Measurements from ENCODE around the gene PARPBP.

PARPBP gene

DNA sequence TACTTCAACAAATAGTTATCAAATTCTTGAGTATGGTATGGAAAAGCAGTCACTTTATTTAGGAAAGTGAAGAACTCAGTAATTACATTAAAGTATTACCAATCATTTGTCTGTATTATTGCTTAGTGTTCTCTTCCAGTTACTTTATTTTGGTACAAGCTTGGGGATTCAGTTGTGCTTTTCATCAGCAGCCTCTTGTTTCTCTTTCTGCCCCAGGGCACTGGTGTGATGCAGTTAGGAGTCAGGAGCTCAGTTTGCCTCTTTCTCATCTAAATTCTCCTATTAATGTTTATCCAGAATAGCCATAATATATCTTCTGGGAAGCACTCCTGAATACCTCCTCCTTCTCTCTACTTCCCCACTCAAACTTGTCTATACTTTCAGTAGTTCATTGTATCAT, 52.0 kb downstream of the PARPBP start:
- Histone ChIP-seq H3K9me3 (no peaks in the 10 kb centered on the region), H3K27me3 (no peaks in the 10 kb centered on the region), H3K4me3 (no peak overlapping the region), H3K4me1 (peaks cover 0 to 14% (median 7%) of the 10 kb centered on the region in 4 donors), H3K36me3 (no peaks in the 10 kb centered on the region), H3K27ac (no peak overlapping the region)
- DNase-seq, result no peak
- no peak for TF ChIP-seq CTCF (IDR thresholded peaks at IDR 0.05)
- intact Hi-C loops (cut with DNase I; ENCODE audit: low total_unique reads), result no loop called here

DNA sequence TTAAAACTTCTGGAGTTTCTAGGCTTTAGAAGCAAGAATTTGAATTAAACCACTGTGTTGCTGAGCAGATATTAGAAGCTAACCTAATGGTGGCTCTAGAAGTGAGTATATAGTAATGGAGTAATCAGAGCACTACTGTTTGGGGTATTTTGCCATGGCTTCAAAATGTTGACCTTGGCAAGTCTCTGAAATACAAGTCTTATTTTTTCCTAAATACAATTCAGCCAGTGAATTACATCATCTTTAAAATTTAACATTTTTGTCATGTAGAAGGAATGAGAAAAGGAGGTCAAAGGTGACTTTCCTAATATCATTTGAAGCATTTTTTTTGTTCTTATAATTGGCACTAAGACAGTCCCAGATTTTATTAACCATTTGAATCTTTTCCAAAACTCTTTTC, 52.5 kb downstream of the PARPBP start:
- no peaks in the 10 kb centered on the region for H3K9me3 ChIP-seq
- peaks cover 0 to 14% (median 7%) of the 10 kb centered on the region in 4 donors for H3K4me1 ChIP-seq
- H3K27ac ChIP-seq, result no peak overlapping the region
- no peaks in the 10 kb centered on the region for H3K27me3 ChIP-seq
- no peak for TF ChIP-seq CTCF (IDR thresholded peaks at IDR 0.05)
- intact Hi-C loops (cut with DNase I; ENCODE audit: low total_unique reads), result no loop called here
- no peak overlapping the region for H3K4me3 ChIP-seq
- H3K36me3 ChIP-seq, result no peaks in the 10 kb centered on the region
- DNase-seq, result no peak

DNA sequence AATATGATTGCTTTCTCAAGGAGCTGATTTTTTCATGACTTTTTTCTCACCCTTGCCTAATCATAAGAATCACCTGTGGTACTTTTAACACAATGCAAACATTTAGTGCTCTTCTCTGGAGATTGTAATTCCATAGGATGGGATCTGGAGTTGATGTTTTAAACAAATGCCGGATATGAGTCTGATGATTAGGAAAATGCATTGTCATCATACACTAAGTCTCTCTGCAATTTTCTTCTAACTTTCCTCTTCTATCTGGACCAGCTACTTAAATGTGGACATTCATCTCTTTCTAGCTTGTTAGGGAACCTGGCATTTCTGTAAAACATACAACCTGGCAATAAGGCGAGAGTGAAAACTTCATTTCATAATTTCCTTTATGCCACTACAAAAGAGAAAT, 54.1 kb downstream of the PARPBP start:
- Histone ChIP-seq H3K9me3 (no peaks in the 10 kb centered on the region), H3K4me1 (peaks cover 0 to 14% (median 7%) of the 10 kb centered on the region in 4 donors), H3K36me3 (no peaks in the 10 kb centered on the region), H3K4me3 (no peak overlapping the region), H3K27ac (no peak overlapping the region), H3K27me3 (no peaks in the 10 kb centered on the region)
- no peak for DNase-seq
- intact Hi-C loops (cut with DNase I; ENCODE audit: low total_unique reads), result no loop called here
- TF ChIP-seq CTCF (IDR thresholded peaks at IDR 0.05), result no peak

DNA sequence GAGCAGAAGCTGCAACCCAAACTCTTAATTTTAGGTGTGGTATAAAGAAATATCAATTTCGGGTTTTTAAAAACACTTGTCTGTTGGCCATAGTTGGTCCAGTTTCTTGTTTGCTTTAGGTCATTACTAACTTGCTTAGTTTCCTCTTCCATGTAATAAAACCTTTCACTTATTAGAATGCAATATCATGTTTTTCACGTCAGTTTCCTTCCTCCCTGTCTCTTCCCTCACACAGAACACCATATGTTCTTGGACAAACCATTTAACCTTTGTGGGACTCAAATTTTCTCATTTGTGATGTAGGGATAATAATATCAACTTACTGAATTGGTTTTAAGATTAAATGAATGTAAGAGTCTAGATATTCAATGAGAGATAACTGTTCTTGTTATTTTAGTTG, 54.8 kb downstream of the PARPBP start:
- Histone ChIP-seq H3K27ac (no peak overlapping the region), H3K27me3 (no peaks in the 10 kb centered on the region), H3K4me1 (peaks cover 0 to 14% (median 7%) of the 10 kb centered on the region in 4 donors), H3K9me3 (no peaks in the 10 kb centered on the region), H3K36me3 (no peaks in the 10 kb centered on the region), H3K4me3 (no peak overlapping the region)
- intact Hi-C loops (cut with DNase I; ENCODE audit: low total_unique reads), result no loop called here
- no peak for DNase-seq
- TF ChIP-seq CTCF (IDR thresholded peaks at IDR 0.05), result no peak

GRCh38 chr12:102182635-102183034, 62.7 kb downstream of the PARPBP start:
- DNase-seq, result no peak
- H3K4me3 ChIP-seq, result no peak overlapping the region
- intact Hi-C loops (cut with DNase I; ENCODE audit: low total_unique reads), result no loop called here
- H3K9me3 ChIP-seq, result no peaks in the 10 kb centered on the region
- no peaks in the 10 kb centered on the region for H3K4me1 ChIP-seq
- H3K27ac ChIP-seq, result no peak overlapping the region
- no peaks in the 10 kb centered on the region for H3K36me3 ChIP-seq
- TF ChIP-seq CTCF (IDR thresholded peaks at IDR 0.05), result no peak
- H3K27me3 ChIP-seq, result no peaks in the 10 kb centered on the region

- Histone ChIP-seq H3K9me3 (no peaks in the 10 kb centered on the region), H3K36me3 (no peaks in the 10 kb centered on the region), H3K4me1 (no peaks in the 10 kb centered on the region), H3K4me3 (no peak overlapping the region), H3K27me3 (no peaks in the 10 kb centered on the region), H3K27ac (no peak overlapping the region)
- no peak for TF ChIP-seq CTCF (IDR thresholded peaks at IDR 0.05)
- intact Hi-C loops (cut with DNase I; ENCODE audit: low total_unique reads), result no loop called here
- no peak for DNase-seq
These were observed 75.8 kb downstream of the PARPBP start for GRCh38 chr12:102195826-102196225.
